Erythroblast (primary cell): Measurements from ENCODE around the gene FRAS1.

ENCODE experiments used
- GATA1 ChIP-seq: IDR thresholded peaks from 2 replicates; pipeline ENCODE4 v1.6.1; 2011; ENCODE audit warnings: low read depth, mild to moderate bottlenecking, control low read depth, low read length, moderate library complexity
- POLR2A ChIP-seq: IDR thresholded peaks from 2 replicates; pipeline ENCODE4 v1.6.1; 2011; ENCODE audit warnings: mild to moderate bottlenecking, low read length

DNA sequence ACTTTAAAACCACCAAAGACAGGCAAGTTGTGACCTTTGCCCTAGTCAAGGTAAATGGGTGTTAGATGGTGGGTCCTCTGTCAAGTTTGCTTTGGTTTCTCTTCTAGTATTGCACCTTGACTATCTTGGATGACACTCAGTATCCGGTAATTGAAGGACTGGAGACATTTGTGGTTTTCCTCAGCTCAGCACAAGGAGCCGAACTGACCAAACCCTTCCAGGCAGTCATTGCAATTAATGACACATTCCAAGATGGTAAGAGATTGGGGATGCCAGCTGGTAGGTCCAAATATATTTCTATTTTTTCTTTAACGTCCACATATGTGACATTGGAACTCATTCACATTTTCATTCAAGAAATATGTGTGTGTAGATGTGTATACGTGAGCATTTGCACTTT, 425.2 kb downstream of the FRAS1 start:
- TF ChIP-seq POLR2A, result no peak
- no peak for TF ChIP-seq GATA1
